HEK293 (cell line): ENCODE measurements around the gene PAIP1.

Experiments
- CTCF ChIA-PET: fragments of 350-600 bp; formaldehyde crosslinking; extraction: SDS; loops from one replicate; lab custom pipeline; 2021; ENCODE audit warnings: antibody characterized with exemption; lab: Yijun Ruan, JAX
- POLR2A ChIA-PET: fragments of 300-600 bp; formaldehyde crosslinking; extraction: SDS; loops from one replicate; lab custom pipeline; 2020; ENCODE audit warnings: antibody characterized with exemption, inconsistent platforms; lab: Yijun Ruan, JAX
- H3K27ac ChIP-seq: fragments of 200-500 bp; sonication (Bioruptor generic); 2 replicates; pipeline ENCODE4 v1.5.1; 2014; ENCODE audit warnings: low read depth, low read length, control low read depth, inconsistent platforms; ENCODE audit errors: extremely low read depth
- H3K36me3 ChIP-seq, 2 experiments: fragments of 200-500 bp in 1 of 2; sonication (Bioruptor generic) in 1 of 2; 1 replicate in 1 of 2; 2 replicates in 1 of 2; pipeline ENCODE4 v1.5.1; 2014 to 2017; ENCODE audit warnings: inconsistent platforms in 2 of 2, low read length in 2 of 2; ENCODE audit not compliant: control insufficient read depth in 2 of 2, insufficient read depth in 1 of 2
- H3K4me1 ChIP-seq: fragments of 200-500 bp; sonication (Bioruptor generic); 2 replicates; pipeline ENCODE4 v1.5.1; 2014; ENCODE audit warnings: mild to moderate bottlenecking, low read length, inconsistent platforms; ENCODE audit not compliant: control insufficient read depth, insufficient read depth
- H3K4me3 ChIP-seq: 2 replicates; pipeline ENCODE4 v1.5.1; 2011; ENCODE audit warnings: low read depth, mild to moderate bottlenecking, control low read depth, low read length, moderate library complexity
- H3K9me3 ChIP-seq: fragments of 200-500 bp; sonication (Bioruptor generic); 2 replicates; pipeline ENCODE4 v1.5.1; 2014; ENCODE audit warnings: low read depth, low read length, inconsistent platforms; ENCODE audit not compliant: control insufficient read depth, insufficient read depth
- BCL11A ChIP-seq: fragments of 450-650 bp; formaldehyde crosslinking; IDR thresholded peaks from 2 replicates; pipeline ENCODE4 v1.5.1; 2016; ENCODE audit warnings: low read depth, missing biosample characterization, missing genetic modification characterization
- BCL6B ChIP-seq: fragments of 450-650 bp; formaldehyde crosslinking; IDR thresholded peaks from 2 replicates; pipeline ENCODE4 v1.5.1; 2017; ENCODE audit warnings: missing biosample characterization, missing genetic modification characterization
- HIC1 ChIP-seq: fragments of 450-650 bp; formaldehyde crosslinking; IDR thresholded peaks from 2 replicates; pipeline ENCODE4 v1.5.1; 2016; ENCODE audit warnings: missing biosample characterization, missing genetic modification characterization
- KLF8 ChIP-seq: fragments of 450-650 bp; formaldehyde crosslinking; IDR thresholded peaks from 2 replicates; pipeline ENCODE4 v1.5.1; 2016; ENCODE audit warnings: missing biosample characterization, missing genetic modification characterization
- MZF1 ChIP-seq: fragments of 450-650 bp; formaldehyde crosslinking; IDR thresholded peaks from 2 replicates; pipeline ENCODE4 v1.5.1; 2017; ENCODE audit warnings: missing biosample characterization, missing genetic modification characterization, borderline replicate concordance
- SCRT2 ChIP-seq: fragments of 450-650 bp; formaldehyde crosslinking; IDR thresholded peaks from 2 replicates; pipeline ENCODE4 v1.5.1; 2016; ENCODE audit warnings: missing biosample characterization, missing genetic modification characterization
- ZBTB17 ChIP-seq: fragments of 450-650 bp; formaldehyde crosslinking; IDR thresholded peaks from 2 replicates; pipeline ENCODE4 v1.5.1; 2016; ENCODE audit warnings: missing biosample characterization, missing genetic modification characterization
- ZBTB49 ChIP-seq: fragments of 450-650 bp; formaldehyde crosslinking; IDR thresholded peaks from 2 replicates; pipeline ENCODE4 v1.5.1; 2016; ENCODE audit warnings: missing biosample characterization, missing genetic modification characterization, low read depth
- ZFP41 ChIP-seq: fragments of 450-650 bp; formaldehyde crosslinking; IDR thresholded peaks from 2 replicates; pipeline ENCODE4 v1.5.1; 2016; ENCODE audit warnings: missing biosample characterization, missing genetic modification characterization, borderline replicate concordance
- ZNF133 ChIP-seq: fragments of 450-650 bp; formaldehyde crosslinking; IDR thresholded peaks from 2 replicates; pipeline ENCODE4 v1.5.1; 2016; ENCODE audit warnings: missing biosample characterization, missing genetic modification characterization
- ZNF23 ChIP-seq: fragments of 450-650 bp; formaldehyde crosslinking; IDR thresholded peaks from 2 replicates; pipeline ENCODE4 v1.5.1; 2016; ENCODE audit warnings: missing biosample characterization, missing genetic modification characterization, borderline replicate concordance
- ZNF266 ChIP-seq: fragments of 450-650 bp; formaldehyde crosslinking; IDR thresholded peaks from 2 replicates; pipeline ENCODE4 v1.5.1; 2016; ENCODE audit warnings: missing biosample characterization, missing genetic modification characterization, low read depth
- ZNF518A ChIP-seq: fragments of 450-650 bp; formaldehyde crosslinking; conservative IDR thresholded peaks from 2 replicates; pipeline ENCODE4 v1.5.1; 2016; ENCODE audit warnings: low read depth, missing biosample characterization, missing genetic modification characterization
- ZNF544 ChIP-seq: fragments of 450-650 bp; formaldehyde crosslinking; IDR thresholded peaks from 2 replicates; pipeline ENCODE4 v1.5.0; 2017; ENCODE audit warnings: missing biosample characterization, missing genetic modification characterization
- ZNF555 ChIP-seq: fragments of 450-650 bp; formaldehyde crosslinking; conservative IDR thresholded peaks from 2 replicates; pipeline ENCODE4 v1.5.1; 2017; ENCODE audit warnings: missing biosample characterization, mild to moderate bottlenecking, missing genetic modification characterization, inconsistent platforms
- ZNF571 ChIP-seq: fragments of 450-650 bp; formaldehyde crosslinking; IDR thresholded peaks from 2 replicates; pipeline ENCODE4 v1.5.0; 2017; ENCODE audit warnings: missing biosample characterization, missing genetic modification characterization
- ZNF692 ChIP-seq: fragments of 450-650 bp; formaldehyde crosslinking; IDR thresholded peaks from 2 replicates; pipeline ENCODE4 v1.5.1; 2016; ENCODE audit warnings: missing biosample characterization, missing genetic modification characterization
- ZNF776 ChIP-seq: fragments of 450-650 bp; formaldehyde crosslinking; IDR thresholded peaks from 2 replicates; pipeline ENCODE4 v1.5.0; 2017; ENCODE audit warnings: missing biosample characterization, missing genetic modification characterization, borderline replicate concordance
- ZSCAN16 ChIP-seq: fragments of 450-650 bp; formaldehyde crosslinking; IDR thresholded peaks from 2 replicates; pipeline ENCODE4 v1.5.1; 2016; ENCODE audit warnings: missing biosample characterization, missing genetic modification characterization
- ZXDB ChIP-seq: fragments of 450-650 bp; formaldehyde crosslinking; IDR thresholded peaks from 2 replicates; pipeline ENCODE4 v1.5.1; 2016; ENCODE audit warnings: missing biosample characterization, missing genetic modification characterization

Gene PAIP1

GRCh38 chr5:43569236-43569746 is 12.4 kb upstream of the PAIP1 start:
- TF ChIP-seq ZNF555 (tag by site-specific recombination): no peak
- TF ChIP-seq ZNF571 (tag by site-specific recombination): no peak
- TF ChIP-seq BCL11A: no peak
- no peak for TF ChIP-seq ZBTB17 (tag by site-specific recombination)
- 0 out of 2 replicates have a peak, but pooled peaks have one; percentile 33 for TF ChIP-seq BCL6B
- TF ChIP-seq ZNF776 (tag by site-specific recombination): no peak
- no peak for TF ChIP-seq KLF8
- TF ChIP-seq SCRT2 (tag by site-specific recombination): 0 out of 2 replicates have a peak, but pooled peaks have one; percentile 16
- no peak for TF ChIP-seq HIC1
- TF ChIP-seq ZFP41 (tag by site-specific recombination): no peak
- no peak for TF ChIP-seq ZNF544 (tag by site-specific recombination)
- no peak for TF ChIP-seq ZNF133 (tag by site-specific recombination)
- no peak for TF ChIP-seq ZXDB (tag by site-specific recombination)
- TF ChIP-seq ZNF692 (tag by site-specific recombination): no peak
- TF ChIP-seq ZNF266 (tag by site-specific recombination): no peak
- no peak for TF ChIP-seq ZSCAN16 (tag by site-specific recombination)
- TF ChIP-seq ZBTB49 (tag by site-specific recombination): no peak
- TF ChIP-seq MZF1: peak; percentile 36; the same call in 1 of the 2 replicates
- no peak for TF ChIP-seq ZNF518A
- no peak for TF ChIP-seq ZNF23 (tag by site-specific recombination)
- no peak overlapping the region for H3K27ac ChIP-seq
- H3K36me3 ChIP-seq: no peaks in the 10 kb centered on the region
- no peak overlapping the region for H3K4me3 ChIP-seq
- POLR2A ChIA-PET: no interaction called here
- CTCF ChIA-PET: interaction anchor here (0.6 to 0.7 kb wide), 2 partner anchors 79 to 317 kb away, joined by 3 read pairs; no protein-coding TSS in a partner anchor
- H3K4me1 ChIP-seq: peaks cover 30% of the 10 kb centered on the region
- no peaks in the 10 kb centered on the region for H3K9me3 ChIP-seq
